Endothelial cell of umbilical vein (primary cell): ENCODE data around the gene TUBA4A. TPM values are rescaled to one million over a fixed set of nuclear protein-coding genes. Genes with fewer than 3 reads are reported as not detected.

ENCODE experiments used
- BruUV-seq: library from RNA; stranded (reverse); fragments of 400-500 nt; replicated peaks from 2 replicates; lab custom pipeline; 2021; lab: Mats Ljungman, UMichigan
- CTCF ChIA-PET: fragments of 300-600, 350-600 bp; sonication (Branson Sonifier 250); formaldehyde crosslinking; loops from one replicate; lab custom pipeline; 2021; ENCODE audit warnings: antibody characterized with exemption, inconsistent platforms; lab: Charles Lee
- POLR2A ChIA-PET: fragments of 300-600, 350-600 bp; sonication (Branson Sonifier 250); formaldehyde crosslinking; loops from one replicate; lab custom pipeline; 2021; ENCODE audit warnings: antibody characterized with exemption, inconsistent platforms; lab: Charles Lee
- DNase-seq: peaks from one replicate; pipeline ENCODE4 v3.0.0-alpha.2; 2011; ENCODE audit warnings: low read depth, low spot score
- FAIRE-seq: peaks from 2 replicates; lab custom pipeline; 2011; peaks lifted over from hg19 to GRCh38; lab: Jason Lieb, UNC
- H2AFZ ChIP-seq: 2 replicates; pipeline ENCODE4 v1.6.0; 2012; ENCODE audit warnings: low read depth, low read length, control low read depth, inconsistent platforms
- H3K27ac ChIP-seq: 2 replicates; pipeline ENCODE4 v1.5.1; 2011; ENCODE audit warnings: low read depth, mild to moderate bottlenecking, control low read depth, low read length, moderate library complexity; ENCODE audit not compliant: insufficient read depth
- H3K27me3 ChIP-seq, 2 experiments: 2 replicates each; pipeline versions ENCODE4 v1.6.0 to v1.6.1; 2011; ENCODE audit warnings: low read length in 2 of 2, mixed read lengths in 1 of 2; ENCODE audit not compliant: control insufficient read depth in 2 of 2, insufficient read depth in 2 of 2
- H3K36me3 ChIP-seq, 2 experiments: 2 replicates in 1 of 2; 3 replicates in 1 of 2; pipeline ENCODE4 v1.5.1; 2011; ENCODE audit warnings: low read length in 2 of 2, mild to moderate bottlenecking in 1 of 2, moderate library complexity in 1 of 2; ENCODE audit not compliant: control insufficient read depth in 2 of 2, insufficient read depth in 2 of 2; ENCODE audit errors: extremely low read depth in 1 of 2
- H3K4me1 ChIP-seq: 3 replicates; pipeline ENCODE4 v1.5.1; 2011; ENCODE audit warnings: mild to moderate bottlenecking, low read length; ENCODE audit not compliant: control insufficient read depth, insufficient read depth; ENCODE audit errors: extremely low read depth
- H3K4me2 ChIP-seq: 2 replicates; pipeline ENCODE4 v1.6.1; 2011; ENCODE audit warnings: low read length, control low read depth, mixed read lengths; ENCODE audit not compliant: insufficient read depth
- H3K4me3 ChIP-seq, 3 experiments: fragments of 200-600 bp in 1 of 3; sonication (generic), shearing (Covaris generic) in 1 of 3; replicated peaks in 1 of 3; 2 replicates each; pipeline ENCODE4 v1.5.1; 2011 to 2016; ENCODE audit warnings: control low read depth in 3 of 3, low read length in 3 of 3, mild to moderate bottlenecking in 2 of 3, inconsistent platforms in 1 of 3, low read depth in 1 of 3, moderate library complexity in 1 of 3; ENCODE audit not compliant: insufficient read depth in 1 of 3
- H3K79me2 ChIP-seq: 2 replicates; pipeline ENCODE4 v1.6.0; 2012; ENCODE audit warnings: low read length, inconsistent platforms; ENCODE audit not compliant: control insufficient read depth, insufficient read depth
- H3K9ac ChIP-seq: replicated peaks from 2 replicates; pipeline ENCODE3; 2011; ENCODE audit warnings: low read length, control low read depth; ENCODE audit not compliant: insufficient read depth; ENCODE audit errors: extremely low read depth
- H3K9me1 ChIP-seq: replicated peaks from 3 replicates; pipeline ENCODE4 v1.6.0; 2011; ENCODE audit warnings: mild to moderate bottlenecking, low read length; ENCODE audit not compliant: control insufficient read depth, insufficient read depth; ENCODE audit errors: extremely low read depth
- H3K9me3 ChIP-seq: replicated peaks from 2 replicates; pipeline ENCODE4 v1.5.1; 2012; ENCODE audit warnings: low read length, inconsistent platforms; ENCODE audit not compliant: control insufficient read depth, insufficient read depth
- H4K20me1 ChIP-seq: replicated peaks from 2 replicates; pipeline ENCODE3; 2011; ENCODE audit warnings: mild to moderate bottlenecking, low read length; ENCODE audit not compliant: control insufficient read depth, insufficient read depth; ENCODE audit errors: extremely low read depth
- CTCF ChIP-seq, 2 donors: IDR thresholded peaks; 1 replicate in 1 of 2; 2 replicates in 1 of 2; pipeline ENCODE4 v1.5.1; 2011; ENCODE audit warnings: low read length in 2 of 2, mild to moderate bottlenecking in 2 of 2, moderate library complexity in 2 of 2, control low read depth in 1 of 2, inconsistent platforms in 1 of 2, low read depth in 1 of 2; ENCODE audit not compliant: insufficient read depth in 1 of 2; ENCODE audit errors: extremely low read depth in 1 of 2
- EZH2 ChIP-seq: IDR thresholded peaks from 2 replicates; pipeline ENCODE4 v1.6.1; 2012; ENCODE audit warnings: borderline replicate concordance, low read depth, mild to moderate bottlenecking, moderate library complexity, low read length, inconsistent platforms; ENCODE audit not compliant: severe bottlenecking
- FOS ChIP-seq: IDR thresholded peaks from 2 replicates; pipeline ENCODE4 v1.6.1; 2011; ENCODE audit warnings: mild to moderate bottlenecking, low read length, moderate library complexity, borderline replicate concordance; ENCODE audit not compliant: insufficient read depth
- GATA2 ChIP-seq: IDR thresholded peaks from 2 replicates; pipeline ENCODE4 v1.7.0; 2011; ENCODE audit warnings: low read depth, mild to moderate bottlenecking, moderate library complexity, mixed read lengths, low read length; ENCODE audit not compliant: insufficient read length, insufficient read depth
- JUN ChIP-seq: IDR thresholded peaks from 2 replicates; pipeline ENCODE4 v1.6.1; 2011; ENCODE audit warnings: borderline replicate concordance, low read depth; ENCODE audit not compliant: insufficient read length, insufficient read depth
- MAX ChIP-seq: IDR thresholded peaks from 2 replicates; pipeline ENCODE4 v1.6.1; 2011; ENCODE audit not compliant: insufficient read depth, insufficient read length
- MYC ChIP-seq: IDR thresholded peaks from one replicate; pipeline ENCODE4 v1.6.1; 2011; ENCODE audit warnings: mild to moderate bottlenecking, low read depth, low read length
- POLR2A ChIP-seq: IDR thresholded peaks from 2 replicates; pipeline ENCODE4 v1.6.1; 2012; ENCODE audit warnings: low read depth, mild to moderate bottlenecking, control low read depth, low read length
- POLR2AphosphoS5 ChIP-seq: IDR thresholded peaks from 2 replicates; pipeline ENCODE4 v1.6.1; 2012; ENCODE audit warnings: low read depth, mild to moderate bottlenecking, control low read depth, low read length, moderate library complexity; ENCODE audit not compliant: insufficient read depth
- dilution Hi-C: fragments of 300-500 bp; cut with MboI; formaldehyde crosslinking; loops from one replicate; pipeline ENCODE4 v1.15.0; 2019; ENCODE audit warnings: low sequenced_read_pairs; ENCODE audit not compliant: extremely low pct_ligation_motif_present
- intact Hi-C: fragments of 100-400 bp; cut with micrococcal nuclease; formaldehyde crosslinking; loops from one replicate; pipeline ENCODE4 v1.10.0; 2022
- polyA plus RNA-seq, 4 experiments: library from polyadenylated mRNA; depleted of rRNA in 3 of 4; stranded (reverse) in 3 of 4; unstranded in 1 of 4; fragments of >200 nt; gene quantifications; 2 replicates each; pipeline versions ENCODE4 v1.2.1 to v1.2.3, GENCODE V29; 2011 to 2012; ENCODE audit warnings: missing spikeins in 1 of 4
- total RNA-seq: library from RNA; stranded (reverse); gene quantifications from 2 replicates; pipeline ENCODE4 v1.2.3, GENCODE V29; 2021

TUBA4A gene
- total and polyA plus RNA-seq, 2 donors (not counting 3 experiments of a cell fraction or from before 2014, with no cell fraction given) = 16.5 to 24.8 TPM

GRCh38 chr2:219219784-219220532 is 33.8 kb downstream of the TUBA4A start:
- no peak for FAIRE-seq
- no peak overlapping the region for H3K9ac ChIP-seq

GRCh38 chr2:219218732-219219701 is 34.7 kb downstream of the TUBA4A start, which contains the start of gene ABCB6:
TSS of gene ABCB6 (minus strand) at chr2:219218958. CDS start at chr2:219218673, 285 bp downstream.
- Histone ChIP-seq H3K27ac (peak within 1 kb of the TSS; percentile 82), H3K4me3 (peak within 1 kb of the TSS; percentile 20 to 55 (median 46)), H3K4me2 (peak within 1 kb of the TSS; percentile 83), H3K27me3 (no peaks in the 10 kb centered on the region), H3K9me3 (no peaks in the 10 kb centered on the region), H2AFZ (peak within 1 kb of the TSS; percentile 56), H3K9ac (peak within 1 kb of the TSS; percentile 37), H3K4me1 (peaks cover 14% of the 10 kb centered on the region), H3K9me1 (no peaks in the 10 kb centered on the region), H3K36me3 (peaks cover 3 to 32% of the 10 kb centered on the region in 2 experiments), H4K20me1 (no peaks in the 10 kb centered on the region), H3K79me2 (no peaks in the 10 kb centered on the region)
- TF ChIP-seq GATA2 = no peak
- TF ChIP-seq CTCF (IDR thresholded peaks at IDR 0.05; ENCODE audit: extremely low read depth in 1 of 2, insufficient read depth in 1 of 2, low read depth in 1 of 2, low read length in 2 of 2) = no peak
- TF ChIP-seq JUN = no peak
- TF ChIP-seq FOS = no peak
- peak; percentile 81 for TF ChIP-seq POLR2AphosphoS5
- TF ChIP-seq POLR2A = peak; percentile 83
- peak; percentile 49 for TF ChIP-seq MYC
- TF ChIP-seq MAX = peak; percentile 96
- no peak for TF ChIP-seq EZH2
- dilution Hi-C loops (no loop called here), intact Hi-C loops (loop anchor here (1.0 to 5.0 kb wide), 10 partner anchors 10 to 168 kb away; partner anchors contain the start of genes ANKZF1, ATG9A, DNAJB2 and DNPEP)
- DNase-seq (peak; percentile 93), FAIRE-seq (peak; percentile 95)
- ChIA-PET CTCF (interaction anchor here (0.5 to 2.2 kb wide), 7 partner anchors 7 to 76 kb away, joined by 3 to 12 read pairs (median 4); partner anchors contain the start of genes ANKZF1, ATG9A, CNPPD1 and DNAJB2), POLR2A (interaction anchor here (0.5 to 1.2 kb wide), 3 partner anchors 10 to 68 kb away, joined by 4 to 6 read pairs (median 4); partner anchors contain the start of genes ANKZF1 and ATG9A)
- BruUV-seq = TSS peak; percentile 67

More at GRCh38 chr2:219219784-219220532, 33.8 kb downstream of the TUBA4A start:
- dilution Hi-C loops (no loop called here), intact Hi-C loops (loop anchor here (2.0 to 5.0 kb wide), 5 partner anchors 33 to 167 kb away; partner anchors contain the start of genes DNPEP, NHEJ1, TUBA4A and TUBA4B)
- H3K27me3 ChIP-seq = no peaks in the 10 kb centered on the region
- no peak overlapping the region for H3K4me3 ChIP-seq
- H3K27ac ChIP-seq = no peak overlapping the region
- H3K79me2 ChIP-seq = no peaks in the 10 kb centered on the region
- DNase-seq = no peak
- H3K4me1 ChIP-seq = peaks cover 14% of the 10 kb centered on the region
- H3K4me2 ChIP-seq = no peak overlapping the region
- BruUV-seq = no TSS peak
- POLR2A ChIA-PET = interaction anchor here (0.8 kb wide), 1 partner anchor 9 kb away, joined by 4 read pairs; the partner anchor contains the start of genes ANKZF1 and ATG9A
- no peaks in the 10 kb centered on the region for H3K9me3 ChIP-seq
- CTCF ChIA-PET = interaction anchor here (0.5 to 1.3 kb wide), 2 partner anchors 8 to 59 kb away, joined by 3 read pairs; partner anchors contain the start of gene DNAJB2
- TF ChIP-seq JUN (no peak), MYC (no peak), GATA2 (no peak)
- peaks cover 2 to 37% of the 10 kb centered on the region in 2 experiments for H3K36me3 ChIP-seq
- H3K9me1 ChIP-seq = no peaks in the 10 kb centered on the region
- H4K20me1 ChIP-seq = no peaks in the 10 kb centered on the region
- no peak overlapping the region for H2AFZ ChIP-seq
